Parathyroid adenoma (tissue), 2 donors: Measurements from ENCODE around the gene CD151.

Source experiments
- H2AFZ ChIP-seq: fragments of 300-600 bp; sonication (generic); one replicate; pipeline ENCODE4 v1.7.0; 2017; ENCODE audit warnings: antibody characterized with exemption, mild to moderate bottlenecking
- H3K27ac ChIP-seq: fragments of 300-600 bp; sonication (generic); one replicate; pipeline ENCODE4 v1.7.0; 2017
- H3K27me3 ChIP-seq: fragments of 300-600 bp; sonication (generic); one replicate; pipeline ENCODE4 v1.7.0; 2017; ENCODE audit warnings: low read length; ENCODE audit not compliant: control insufficient read depth, insufficient read depth
- H3K36me3 ChIP-seq: fragments of 300-600 bp; sonication (generic); one replicate; pipeline ENCODE4 v1.7.0; 2017; ENCODE audit warnings: low read length; ENCODE audit not compliant: control insufficient read depth, insufficient read depth
- H3K4me1 ChIP-seq: fragments of 300-600 bp; sonication (generic); one replicate; pipeline ENCODE4 v1.7.0; 2017; ENCODE audit warnings: control low read depth
- H3K4me2 ChIP-seq: fragments of 300-600 bp; sonication (generic); one replicate; pipeline ENCODE4 v1.7.0; 2017; ENCODE audit warnings: low read length
- H3K4me3 ChIP-seq: fragments of 300-600 bp; sonication (generic); one replicate; pipeline ENCODE4 v1.7.0; 2017; ENCODE audit warnings: low read depth, low read length
- H3K79me2 ChIP-seq: fragments of 300-600 bp; sonication (generic); one replicate; pipeline ENCODE4 v1.7.0; 2017; ENCODE audit warnings: control low read depth
- H3K9ac ChIP-seq: fragments of 300-600 bp; sonication (generic); one replicate; pipeline ENCODE4 v1.7.0; 2017; ENCODE audit warnings: mild to moderate bottlenecking
- H3K9me3 ChIP-seq: fragments of 300-600 bp; sonication (generic); one replicate; pipeline ENCODE4 v1.7.0; 2017; ENCODE audit warnings: low read length; ENCODE audit not compliant: control insufficient read depth
- TF ChIP-seq, protein P1 (sequence below): fragments of 300-600 bp; sonication (generic); IDR thresholded peaks from one replicate; pipeline ENCODE4 v1.7.0; 2017; ENCODE audit warnings: antibody characterized with exemption, mild to moderate bottlenecking
- donor health status: primary hyperparathyroidism.

CD151 gene

DNA sequence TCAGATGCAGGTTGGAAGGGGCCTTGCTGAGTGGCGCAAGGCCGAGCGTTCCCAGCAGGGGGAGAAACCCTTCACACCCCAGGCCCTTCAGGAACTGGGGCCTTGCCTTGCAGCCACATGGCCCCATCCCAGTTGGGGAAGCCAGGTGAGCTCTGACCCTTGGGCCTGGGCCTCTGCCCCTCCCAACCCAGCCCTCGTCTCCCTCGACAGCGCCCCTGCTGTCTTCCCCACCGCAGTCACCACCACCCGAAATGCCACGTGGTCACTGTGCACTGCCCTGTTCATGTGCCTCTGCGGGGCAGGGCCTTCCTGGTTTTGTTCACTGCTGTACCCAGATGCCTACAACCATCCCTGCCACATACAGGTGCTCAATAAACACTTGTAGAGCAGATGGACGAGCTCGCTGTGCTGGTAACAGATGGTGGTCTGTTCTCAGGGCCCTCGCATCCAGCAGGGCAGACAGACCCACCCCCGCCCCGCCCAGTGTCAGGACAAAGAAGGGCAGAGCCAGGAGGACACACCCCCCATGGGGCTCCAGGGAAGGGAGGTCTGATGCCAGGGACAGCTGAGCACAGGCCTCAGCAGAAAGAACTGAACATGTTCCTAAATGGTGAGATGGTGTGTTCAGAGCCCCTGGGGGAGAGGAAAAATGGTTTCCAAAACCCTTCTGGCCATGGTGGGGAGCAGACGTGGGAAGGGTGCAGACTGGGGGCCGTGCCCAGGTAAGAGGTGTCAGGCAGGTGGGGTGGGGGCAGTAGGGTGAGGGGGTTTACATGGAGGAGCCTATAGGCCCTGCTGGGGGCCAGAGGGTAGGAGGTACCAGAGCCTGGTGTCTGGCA, 5.9 kb downstream of the CD151 start:
- no peak overlapping the region for H3K9ac ChIP-seq
- no peaks in the 10 kb centered on the region for H3K27me3 ChIP-seq
- no peak overlapping the region for H3K27ac ChIP-seq
- no peak overlapping the region for H2AFZ ChIP-seq
- no peaks in the 10 kb centered on the region for H3K36me3 ChIP-seq
- peaks cover 3% of the 10 kb centered on the region for H3K4me1 ChIP-seq
- no peaks in the 10 kb centered on the region for H3K9me3 ChIP-seq
- TF ChIP-seq, protein P1, sequence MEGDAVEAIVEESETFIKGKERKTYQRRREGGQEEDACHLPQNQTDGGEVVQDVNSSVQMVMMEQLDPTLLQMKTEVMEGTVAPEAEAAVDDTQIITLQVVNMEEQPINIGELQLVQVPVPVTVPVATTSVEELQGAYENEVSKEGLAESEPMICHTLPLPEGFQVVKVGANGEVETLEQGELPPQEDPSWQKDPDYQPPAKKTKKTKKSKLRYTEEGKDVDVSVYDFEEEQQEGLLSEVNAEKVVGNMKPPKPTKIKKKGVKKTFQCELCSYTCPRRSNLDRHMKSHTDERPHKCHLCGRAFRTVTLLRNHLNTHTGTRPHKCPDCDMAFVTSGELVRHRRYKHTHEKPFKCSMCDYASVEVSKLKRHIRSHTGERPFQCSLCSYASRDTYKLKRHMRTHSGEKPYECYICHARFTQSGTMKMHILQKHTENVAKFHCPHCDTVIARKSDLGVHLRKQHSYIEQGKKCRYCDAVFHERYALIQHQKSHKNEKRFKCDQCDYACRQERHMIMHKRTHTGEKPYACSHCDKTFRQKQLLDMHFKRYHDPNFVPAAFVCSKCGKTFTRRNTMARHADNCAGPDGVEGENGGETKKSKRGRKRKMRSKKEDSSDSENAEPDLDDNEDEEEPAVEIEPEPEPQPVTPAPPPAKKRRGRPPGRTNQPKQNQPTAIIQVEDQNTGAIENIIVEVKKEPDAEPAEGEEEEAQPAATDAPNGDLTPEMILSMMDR: no peak
- no peak overlapping the region for H3K4me3 ChIP-seq
- no peak overlapping the region for H3K4me2 ChIP-seq
- H3K79me2 ChIP-seq: no peaks in the 10 kb centered on the region

DNA sequence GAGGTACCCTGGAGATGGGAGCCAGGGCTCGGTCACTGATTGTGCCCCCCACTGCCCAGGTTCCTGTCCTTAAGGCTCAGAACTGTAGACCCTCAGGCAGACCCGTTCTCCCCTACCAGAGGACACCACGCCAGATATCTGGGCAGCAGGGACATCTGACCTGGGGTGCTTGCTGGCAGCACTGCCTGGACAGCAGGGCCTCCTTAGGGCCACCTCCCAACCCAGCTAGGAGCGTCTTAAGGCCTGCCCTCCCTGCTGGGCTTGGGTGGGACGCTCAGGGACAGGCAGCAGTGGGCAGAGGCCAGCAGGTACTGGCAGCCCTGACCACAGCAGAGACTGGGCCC, 6.5 kb downstream of the CD151 start:
- H3K9ac ChIP-seq: no peak overlapping the region
- no peaks in the 10 kb centered on the region for H3K36me3 ChIP-seq
- no peak overlapping the region for H3K4me3 ChIP-seq
- H3K27ac ChIP-seq: no peak overlapping the region
- TF ChIP-seq, protein P1: no peak
- no peaks in the 10 kb centered on the region for H3K79me2 ChIP-seq
- H3K4me2 ChIP-seq: no peak overlapping the region
- no peaks in the 10 kb centered on the region for H3K27me3 ChIP-seq
- no peak overlapping the region for H2AFZ ChIP-seq
- no peaks in the 10 kb centered on the region for H3K9me3 ChIP-seq
- peaks cover 3% of the 10 kb centered on the region for H3K4me1 ChIP-seq

DNA sequence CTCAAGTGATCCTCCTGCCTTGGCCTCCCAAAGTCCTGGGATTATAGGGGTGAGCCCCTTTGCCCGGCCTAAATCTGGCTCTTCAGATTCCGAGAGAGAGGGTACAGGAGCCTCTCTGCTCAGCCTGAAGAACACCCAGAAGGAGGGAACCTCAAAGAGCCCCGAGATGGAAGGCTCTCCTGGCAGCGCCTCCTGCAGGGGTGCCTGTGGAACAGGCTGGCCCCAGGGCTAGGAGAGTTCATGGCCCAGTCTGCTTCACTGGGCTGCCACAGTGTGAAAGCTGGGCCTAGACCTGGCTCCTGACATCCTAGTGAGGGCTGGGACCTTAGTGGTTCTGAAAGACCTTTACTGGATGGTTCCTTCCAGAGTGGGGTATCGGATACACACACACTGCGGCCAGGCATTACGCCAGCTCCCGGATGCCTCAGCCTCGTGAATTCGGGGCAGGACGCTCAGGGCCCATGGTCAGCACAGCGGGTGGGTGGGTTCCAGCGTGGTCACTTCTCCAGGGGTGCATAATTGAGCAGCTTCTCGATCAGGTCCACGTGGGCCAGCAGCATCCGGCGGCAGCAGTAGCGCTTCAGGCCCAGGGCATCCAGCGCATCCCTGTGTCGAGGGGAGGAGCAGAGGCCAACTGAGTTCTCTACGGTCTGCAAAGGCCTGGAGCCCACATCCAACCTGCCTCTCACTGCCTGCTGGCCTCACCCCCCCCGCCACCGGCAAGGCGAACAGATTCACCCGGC, 7.3 kb downstream of the CD151 start:
- no peaks in the 10 kb centered on the region for H3K79me2 ChIP-seq
- peaks cover 3% of the 10 kb centered on the region for H3K4me1 ChIP-seq
- no peak overlapping the region for H3K9ac ChIP-seq
- TF ChIP-seq, protein P1: no peak
- H3K4me3 ChIP-seq: no peak overlapping the region
- no peaks in the 10 kb centered on the region for H3K9me3 ChIP-seq
- no peak overlapping the region for H3K4me2 ChIP-seq
- H3K27ac ChIP-seq: no peak overlapping the region
- H3K27me3 ChIP-seq: no peaks in the 10 kb centered on the region
- no peak overlapping the region for H2AFZ ChIP-seq
- H3K36me3 ChIP-seq: no peaks in the 10 kb centered on the region

DNA sequence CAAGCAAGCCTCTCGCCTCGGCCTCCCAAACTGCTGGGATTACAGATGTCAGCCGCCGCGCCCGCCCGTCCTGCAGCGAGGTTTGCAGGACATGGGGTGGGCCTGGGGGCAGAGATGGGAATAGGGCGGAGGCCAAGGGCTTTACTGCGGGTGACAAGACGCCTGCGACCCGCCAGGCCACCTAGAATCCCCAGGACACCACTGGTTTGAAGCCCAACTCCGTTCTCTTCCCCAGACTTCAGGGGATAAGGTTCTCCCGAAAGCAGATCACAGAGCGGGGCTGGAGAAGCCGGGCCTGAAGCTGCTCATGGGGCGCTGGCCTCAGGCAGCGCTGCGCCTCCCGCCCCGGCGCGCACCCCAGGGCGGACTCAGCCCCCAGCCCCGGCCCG, 9.2 kb downstream of the CD151 start:
- no peaks in the 10 kb centered on the region for H3K9me3 ChIP-seq
- no peaks in the 10 kb centered on the region for H3K79me2 ChIP-seq
- no peaks in the 10 kb centered on the region for H3K36me3 ChIP-seq
- H3K4me2 ChIP-seq: peak overlapping the region; percentile 71
- peaks cover 3% of the 10 kb centered on the region for H3K4me1 ChIP-seq
- peak overlapping the region; percentile 94 for H2AFZ ChIP-seq
- no peaks in the 10 kb centered on the region for H3K27me3 ChIP-seq
- peak overlapping the region; percentile 90 for H3K27ac ChIP-seq
- peak overlapping the region; percentile 68 for H3K4me3 ChIP-seq
- no peak overlapping the region for H3K9ac ChIP-seq
- TF ChIP-seq, protein P1: no peak
